ENCODE results near the gene BUB1.
"Not testable (repeated sequence)": the region's sequence is repeated elsewhere in the genome, so short reads cannot be mapped to it uniquely, and the experiment has no call there.

BUB1 gene

GRCh38 chr2:110653861-110654260, 24.0 kb downstream of the BUB1 start:
- no peak for DNase-seq

- DNase-seq = no peak
Observed at GRCh38 chr2:110650346-110650745, 27.5 kb downstream of the BUB1 start.

- no peak for DNase-seq
Observed at GRCh38 chr2:110647777-110648176, 30.1 kb downstream of the BUB1 start.

- DNase-seq = no peak
Observed at GRCh38 chr2:110645616-110646015, 32.2 kb downstream of the BUB1 start.

- no peak for DNase-seq
Observed at GRCh38 chr2:110644357-110644756, 33.5 kb downstream of the BUB1 start.

- no peak for DNase-seq
Observed at GRCh38 chr2:110642360-110642759, 35.5 kb downstream of the BUB1 start.

GRCh38 chr2:110639972-110640371, 37.9 kb downstream of the BUB1 start:
- DNase-seq = no peak

GRCh38 chr2:110638952-110639695, 38.7 kb downstream of the BUB1 start:
- DNase-seq = no peak

GRCh38 chr2:110638004-110638403, 39.9 kb downstream of the BUB1 start:
- DNase-seq = no peak

- no peak for DNase-seq
Observed at GRCh38 chr2:110637093-110637492, 40.8 kb downstream of the BUB1 start.

- not testable (repeated sequence) for DNase-seq
Observed at GRCh38 chr2:110635949-110636628, 41.8 kb downstream of the BUB1 start.

- DNase-seq = not testable (repeated sequence)
Observed at GRCh38 chr2:110627348-110627747, 50.5 kb downstream of the BUB1 start.

- DNase-seq = not testable (repeated sequence)
Observed at GRCh38 chr2:110619326-110619939, 58.4 kb downstream of the BUB1 start.

- not testable (repeated sequence) for DNase-seq
Observed at GRCh38 chr2:110613927-110614326, 63.9 kb downstream of the BUB1 start.

- DNase-seq = not testable (repeated sequence)
Observed at GRCh38 chr2:110610613-110611250, 67.1 kb downstream of the BUB1 start.

- not testable (repeated sequence) for DNase-seq
Observed at GRCh38 chr2:110609843-110610612, 67.8 kb downstream of the BUB1 start.

- not testable (repeated sequence) for DNase-seq
Observed at GRCh38 chr2:110608788-110609502, 68.9 kb downstream of the BUB1 start.

- DNase-seq = not testable (repeated sequence)
Observed at GRCh38 chr2:110605057-110605456, 72.8 kb downstream of the BUB1 start.

- not testable (repeated sequence) for DNase-seq
Observed at GRCh38 chr2:110603917-110604591, 73.8 kb downstream of the BUB1 start.

- not testable (repeated sequence) for DNase-seq
Observed at GRCh38 chr2:110602139-110602538, 75.7 kb downstream of the BUB1 start.

GRCh38 chr2:110591973-110592372, 85.9 kb downstream of the BUB1 start:
- DNase-seq = not testable (repeated sequence)

All from activated naive CD4-positive, alpha-beta T cell (primary cell).